ENCODE measurements around the gene NUDT10.
A peak's percentile ranks its signal among the peaks of the same experiment; 100 is the strongest.

- peak; percentile 45 to 54 for TF ChIP-seq CTCF (conservative IDR thresholded peaks at IDR 0.05 in 1 of 2, IDR thresholded peaks at IDR 0.05 in 1 of 2; ENCODE audit: low read depth in 1 of 2, low read length in 2 of 2)
- no peak for TF ChIP-seq EZH2 (IDR thresholded peaks at IDR 0.05; ENCODE audit: low read length, missing control alignments)
These were observed 4.0 kb downstream of the NUDT10 start for GRCh38 chrX:51336584-51336983.
